Stimulated activated naive CD4-positive, alpha-beta T cell treated with Interleukin-2 at 50 U/mL for 16 hours (primary cell): ENCODE data around the gene RAD21L1.
"Not testable (repeated sequence)": the region's sequence is repeated elsewhere in the genome, so short reads cannot be mapped to it uniquely, and the experiment has no call there.

Experiments used
- DNase-seq: peaks from one replicate; lab custom pipeline; 2025; lab: John Stamatoyannopoulos, UW

The RAD21L1 gene

DNA sequence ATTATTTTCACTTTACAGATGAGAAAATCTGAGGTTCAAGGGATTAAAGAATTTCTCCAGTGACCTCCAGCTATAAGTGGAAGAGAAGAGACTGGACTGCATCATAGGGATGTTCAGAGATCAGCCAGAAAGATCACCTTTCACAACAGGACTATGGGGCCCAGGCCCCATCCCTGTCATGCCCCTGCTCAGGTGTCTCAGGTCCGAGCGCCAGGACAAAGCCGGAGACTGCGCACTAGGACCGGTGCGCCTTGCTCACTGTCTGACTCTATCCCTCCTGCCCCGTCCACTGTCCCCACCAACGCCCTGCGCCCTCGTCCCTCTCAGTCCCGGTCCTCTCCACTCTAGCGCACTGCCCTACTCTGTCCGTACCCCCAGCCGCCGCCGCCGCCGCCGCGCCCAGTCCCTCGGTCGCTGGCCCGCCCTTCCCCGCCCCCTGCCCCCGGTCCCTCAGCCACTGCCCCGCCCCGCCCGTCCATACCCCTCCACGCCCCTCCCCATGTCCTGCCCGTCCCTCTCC is 521 bp upstream of the RAD21L1 start:
- DNase-seq: no peak

- no peak for DNase-seq
Measured at GRCh38 chr20:1229541-1229940, 3.7 kb downstream of the RAD21L1 start.

DNA sequence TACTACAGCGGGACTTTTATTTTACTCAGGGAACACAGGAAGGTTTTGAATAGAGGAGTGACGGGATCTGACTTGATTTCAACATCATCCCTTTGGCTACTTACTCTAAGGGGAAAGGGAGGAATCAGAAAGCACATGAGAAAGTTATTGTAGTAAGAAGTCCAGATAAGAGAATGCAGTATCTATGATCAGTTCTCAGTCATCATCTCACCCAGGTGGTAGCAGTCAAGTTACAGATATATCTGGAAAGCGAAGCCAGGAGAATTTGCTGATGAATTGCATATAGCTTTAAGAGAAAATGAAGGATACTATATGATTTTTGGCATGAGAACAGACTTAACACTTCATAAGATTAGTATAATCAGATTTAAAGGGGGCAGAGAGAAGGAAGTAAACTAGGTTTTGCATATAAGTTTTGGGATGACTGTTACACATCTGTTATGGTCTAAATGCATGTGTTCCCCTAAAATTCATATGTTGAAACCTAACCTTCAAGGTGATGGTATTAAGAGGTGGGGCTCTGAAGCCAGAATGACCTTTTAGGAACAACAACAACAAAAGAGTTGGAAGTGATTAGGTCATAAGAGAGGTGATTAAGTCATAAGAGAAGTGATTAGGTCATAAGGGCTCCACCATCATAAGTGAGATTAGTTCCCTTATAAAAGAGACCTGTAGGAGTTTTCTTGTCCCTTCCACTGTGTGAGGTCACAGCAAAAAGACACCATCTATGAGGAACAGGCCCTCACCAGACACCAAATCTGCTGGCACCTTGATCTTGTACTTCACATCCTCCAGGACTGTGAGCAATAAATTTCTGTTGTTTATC is 6.7 kb downstream of the RAD21L1 start:
- DNase-seq: no peak

- no peak for DNase-seq
Measured at GRCh38 chr20:1240549-1240948, 14.7 kb downstream of the RAD21L1 start.

DNA sequence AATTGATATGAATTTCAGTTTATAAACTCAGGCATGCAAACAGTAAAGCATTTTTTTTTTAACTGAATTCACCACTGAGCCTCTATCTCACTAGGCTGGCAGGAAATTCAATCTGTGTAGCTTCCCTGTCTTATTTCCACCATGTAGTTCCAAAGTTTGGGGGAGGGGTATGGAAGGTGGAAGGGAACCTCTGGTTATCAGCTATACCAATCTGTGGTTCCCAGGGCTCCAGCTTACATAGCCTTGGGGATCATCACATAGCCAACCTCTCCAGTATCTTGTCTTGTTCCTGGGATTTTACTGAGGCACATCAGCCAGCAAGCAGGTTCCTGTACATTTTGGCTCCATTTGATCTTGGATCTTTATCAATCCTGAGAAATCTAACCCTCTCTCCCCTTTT is 15.6 kb downstream of the RAD21L1 start:
- DNase-seq: no peak

GRCh38 chr20:1242099-1242498 is 16.3 kb downstream of the RAD21L1 start:
- DNase-seq: no peak

DNA sequence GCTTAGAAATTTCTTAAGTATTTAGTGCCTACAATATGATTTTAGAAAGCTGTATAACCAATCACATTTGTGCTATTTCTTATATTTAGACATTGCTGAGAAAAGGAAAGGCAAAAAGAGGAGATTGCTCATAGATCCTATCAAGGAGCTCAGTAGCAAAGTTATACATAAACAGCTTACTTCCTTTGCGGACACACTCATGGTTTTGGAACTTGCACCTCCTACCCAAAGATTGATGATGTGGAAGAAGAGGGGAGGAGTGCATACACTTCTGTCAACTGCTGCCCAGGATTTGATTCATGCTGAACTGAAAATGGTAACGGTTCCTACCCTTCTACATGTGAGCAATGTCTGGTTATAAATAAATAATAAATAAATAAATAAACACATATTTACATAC is 16.7 kb downstream of the RAD21L1 start:
- DNase-seq: no peak

DNA sequence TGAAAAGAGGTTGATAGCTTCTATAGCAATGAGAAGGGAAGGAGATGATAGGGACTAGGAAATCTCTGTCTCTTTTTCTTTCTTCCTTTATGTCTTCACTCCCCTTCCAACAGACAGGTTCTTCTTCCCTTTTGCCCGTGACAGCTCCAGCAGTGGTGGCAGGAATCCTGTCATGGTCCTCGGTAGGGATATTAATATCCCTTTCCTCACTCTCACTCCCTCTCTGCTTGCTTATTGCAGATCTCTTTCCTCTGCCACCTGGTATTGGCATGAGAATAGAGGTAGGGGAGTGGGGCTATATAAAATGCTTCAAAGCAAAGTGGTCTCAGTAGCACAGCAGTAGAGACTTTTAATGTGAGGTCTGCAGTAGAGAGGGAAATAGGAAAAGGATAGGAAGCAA is 19.7 kb downstream of the RAD21L1 start:
- no peak for DNase-seq

DNA sequence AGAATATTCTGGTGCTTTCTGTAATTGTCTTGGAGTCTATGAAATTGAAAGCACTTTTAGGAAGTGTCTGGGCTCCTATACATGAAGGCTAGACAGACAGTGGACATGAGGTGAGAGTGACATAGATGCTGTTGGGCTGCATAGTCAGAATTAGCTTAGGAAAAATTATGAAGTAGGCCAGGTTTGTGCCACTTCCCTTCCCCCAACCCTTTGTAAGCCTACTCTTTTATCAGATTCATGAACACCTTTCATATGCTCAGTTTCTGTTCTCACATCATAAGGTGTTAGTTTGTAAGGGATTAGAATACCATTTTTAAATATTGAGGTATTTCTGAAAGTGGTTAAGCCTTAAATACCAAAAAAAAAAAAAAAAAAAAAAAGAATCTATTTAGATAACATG is 21.8 kb downstream of the RAD21L1 start:
- no peak for DNase-seq

- DNase-seq: not testable (repeated sequence)
Measured at GRCh38 chr20:1250282-1250681, 24.4 kb downstream of the RAD21L1 start.

- no peak for DNase-seq
Measured at GRCh38 chr20:1252416-1252815, 26.6 kb downstream of the RAD21L1 start.

DNA sequence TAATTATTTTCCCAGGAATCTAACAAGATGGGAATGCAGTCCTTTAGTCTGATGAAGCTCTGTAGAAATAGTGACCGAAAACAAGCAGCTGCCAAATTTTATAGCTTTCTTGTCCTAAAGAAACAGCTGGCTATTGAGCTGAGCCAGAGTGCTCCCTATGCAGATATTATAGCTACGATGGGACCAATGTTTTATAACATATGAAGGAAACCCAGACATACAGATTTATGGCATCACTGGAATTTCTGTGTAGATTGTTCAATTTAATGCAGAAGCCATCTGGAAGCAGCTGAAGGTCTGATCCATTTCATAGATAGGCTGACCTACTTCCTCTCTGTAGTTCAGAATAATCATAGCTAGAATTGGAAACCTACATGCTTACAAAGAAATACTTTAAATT is 28.4 kb downstream of the RAD21L1 start:
- no peak for DNase-seq

DNA sequence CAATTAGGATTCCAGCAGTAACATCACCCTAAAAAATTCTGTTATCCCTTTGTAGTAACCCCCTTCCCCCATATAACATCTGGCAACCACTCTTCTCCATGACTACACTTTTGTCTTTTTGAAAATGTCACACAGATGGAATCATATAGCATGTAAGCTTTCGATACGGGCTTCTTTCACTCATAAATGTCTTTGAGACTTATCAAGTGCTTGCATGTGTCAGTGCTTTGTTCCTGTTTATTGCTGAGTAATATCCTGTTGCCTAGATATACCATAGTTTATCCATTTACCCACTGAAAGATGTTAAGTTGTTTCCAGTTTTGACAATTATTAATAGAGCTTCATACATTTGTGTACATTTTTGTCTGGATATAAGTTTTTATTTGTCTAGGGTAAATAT is 29.8 kb downstream of the RAD21L1 start:
- no peak for DNase-seq

- no peak for DNase-seq
Measured at GRCh38 chr20:1263853-1264252, 38.0 kb downstream of the RAD21L1 start.

GRCh38 chr20:1264727-1265126 is 38.9 kb downstream of the RAD21L1 start:
- no peak for DNase-seq

DNA sequence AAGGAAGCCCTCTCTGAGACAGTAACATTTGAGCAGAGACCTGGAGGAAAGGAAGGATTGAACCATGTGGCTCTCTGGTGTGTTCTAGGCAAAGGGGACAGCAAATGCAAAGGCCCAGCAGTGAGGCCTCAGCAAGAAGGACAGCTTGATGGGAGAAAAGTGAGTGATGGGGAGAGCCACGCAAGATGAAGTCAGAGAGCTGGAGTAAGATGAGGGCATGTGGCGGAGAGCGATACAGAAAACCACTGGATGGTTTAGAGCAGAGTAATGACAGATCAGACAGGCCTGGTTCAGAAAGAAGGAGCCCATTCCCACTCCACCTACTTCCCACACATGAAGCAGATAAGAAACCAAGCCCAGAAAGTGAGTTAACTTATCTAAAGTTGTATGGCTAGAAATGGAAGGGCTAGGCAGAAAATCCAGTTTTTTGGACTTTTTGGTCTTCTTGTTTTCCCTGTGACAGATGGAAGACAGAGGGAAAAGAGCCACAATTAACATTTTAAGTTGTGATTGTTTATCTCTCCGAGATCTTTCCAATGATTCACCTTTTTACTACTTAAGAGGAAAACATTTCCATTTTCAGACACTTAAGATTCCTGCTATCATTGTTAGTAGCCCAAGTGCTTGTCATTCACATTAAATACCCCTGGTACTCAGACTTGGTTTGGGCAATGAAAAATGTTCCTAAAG is 39.5 kb downstream of the RAD21L1 start:
- DNase-seq: no peak

- no peak for DNase-seq
Measured at GRCh38 chr20:1265916-1266166, 40.0 kb downstream of the RAD21L1 start.

- peak; percentile 74 for DNase-seq
Measured at GRCh38 chr20:1266167-1266973, 40.5 kb downstream of the RAD21L1 start, which contains the start of gene SNPH. SNPH (plus strand) TSS chr20:1266294; CDS start chr20:1296240, 29,946 bp downstream.

GRCh38 chr20:1267161-1267560 is 41.3 kb downstream of the RAD21L1 start:
- DNase-seq: no peak

DNA sequence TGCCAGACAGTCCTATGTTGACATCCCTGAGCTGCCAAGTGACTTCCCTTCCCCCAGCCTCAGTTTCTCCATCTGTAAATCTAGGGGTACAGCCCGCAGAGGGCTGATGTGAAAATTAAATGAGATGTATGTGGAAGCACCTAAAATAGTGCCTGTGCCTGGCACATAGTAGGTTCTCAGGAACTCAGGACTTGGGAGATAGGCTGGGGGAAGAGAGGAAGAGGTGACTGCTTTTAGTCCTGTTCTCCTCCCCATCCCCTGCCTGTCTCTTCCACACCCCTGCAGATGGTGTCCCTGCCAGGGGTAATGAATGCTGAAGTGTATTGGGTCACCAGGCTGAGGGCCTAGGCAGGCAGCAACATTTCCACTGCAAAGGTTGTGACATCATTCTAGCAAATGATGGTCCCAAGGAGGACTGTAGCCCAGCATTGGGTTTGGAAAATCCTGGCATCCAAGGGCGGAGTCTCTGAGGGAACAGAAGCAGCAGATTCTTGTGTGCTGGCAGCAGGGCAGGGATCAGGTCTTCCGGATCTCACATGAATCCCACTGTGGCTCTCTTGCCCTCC is 42.0 kb downstream of the RAD21L1 start:
- DNase-seq: no peak

DNA sequence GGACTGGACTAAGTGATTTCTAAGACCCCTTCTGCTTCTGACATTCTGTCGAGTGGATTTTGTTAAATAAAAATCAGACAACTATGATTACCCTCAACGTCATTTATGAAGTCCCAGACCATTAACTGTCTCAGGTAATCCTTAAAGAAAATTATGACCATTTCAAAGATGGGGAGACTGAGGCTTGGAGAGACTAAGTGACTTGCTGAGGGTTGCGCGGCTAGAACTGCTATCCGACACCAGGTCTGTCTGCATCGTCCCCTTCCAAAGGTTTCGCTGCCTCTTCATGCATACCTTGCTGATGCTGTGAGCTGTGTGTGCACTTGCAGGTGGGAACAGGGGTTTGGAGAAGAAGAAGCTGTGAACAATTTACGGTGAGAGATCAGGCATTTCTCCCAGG is 43.4 kb downstream of the RAD21L1 start:
- no peak for DNase-seq

GRCh38 chr20:1269850-1270249 is 44.0 kb downstream of the RAD21L1 start:
- DNase-seq: no peak
